BLaER1 (cell line): ENCODE measurements around the gene ARPC1A.
A peak's percentile ranks its signal among the peaks of the same experiment; 100 is the strongest.

Experiments
- H3K27ac ChIP-seq: shearing (Covaris generic); formaldehyde crosslinking; 2 replicates; pipeline ENCODE4 v1.8.1; 2022
- H3K27me3 ChIP-seq: shearing (Covaris generic); formaldehyde crosslinking; 2 replicates; pipeline ENCODE4 v1.8.1; 2022
- H3K36me3 ChIP-seq: shearing (Covaris generic); formaldehyde crosslinking; 2 replicates; pipeline ENCODE4 v1.8.1; 2022
- H3K4me1 ChIP-seq: shearing (Covaris generic); formaldehyde crosslinking; 2 replicates; pipeline ENCODE4 v1.8.1; 2022
- H3K4me2 ChIP-seq: shearing (Covaris generic); formaldehyde crosslinking; 2 replicates; pipeline ENCODE4 v1.8.1; 2022
- H3K4me3 ChIP-seq: shearing (Covaris generic); formaldehyde crosslinking; 2 replicates; pipeline ENCODE4 v1.8.1; 2022
- H3K9ac ChIP-seq: shearing (Covaris generic); formaldehyde crosslinking; 2 replicates; pipeline ENCODE4 v1.8.1; 2022
- H3K9me3 ChIP-seq: shearing (Covaris generic); formaldehyde crosslinking; 2 replicates; pipeline ENCODE4 v1.8.1; 2022
- H4K20me1 ChIP-seq: shearing (Covaris generic); formaldehyde crosslinking; 2 replicates; pipeline ENCODE4 v1.8.1; 2022
- Cebpa-rat ChIP-seq: shearing (Covaris generic); IDR thresholded peaks from 2 replicates; pipeline ENCODE4 v1.8.1; 2022

The ARPC1A gene

DNA sequence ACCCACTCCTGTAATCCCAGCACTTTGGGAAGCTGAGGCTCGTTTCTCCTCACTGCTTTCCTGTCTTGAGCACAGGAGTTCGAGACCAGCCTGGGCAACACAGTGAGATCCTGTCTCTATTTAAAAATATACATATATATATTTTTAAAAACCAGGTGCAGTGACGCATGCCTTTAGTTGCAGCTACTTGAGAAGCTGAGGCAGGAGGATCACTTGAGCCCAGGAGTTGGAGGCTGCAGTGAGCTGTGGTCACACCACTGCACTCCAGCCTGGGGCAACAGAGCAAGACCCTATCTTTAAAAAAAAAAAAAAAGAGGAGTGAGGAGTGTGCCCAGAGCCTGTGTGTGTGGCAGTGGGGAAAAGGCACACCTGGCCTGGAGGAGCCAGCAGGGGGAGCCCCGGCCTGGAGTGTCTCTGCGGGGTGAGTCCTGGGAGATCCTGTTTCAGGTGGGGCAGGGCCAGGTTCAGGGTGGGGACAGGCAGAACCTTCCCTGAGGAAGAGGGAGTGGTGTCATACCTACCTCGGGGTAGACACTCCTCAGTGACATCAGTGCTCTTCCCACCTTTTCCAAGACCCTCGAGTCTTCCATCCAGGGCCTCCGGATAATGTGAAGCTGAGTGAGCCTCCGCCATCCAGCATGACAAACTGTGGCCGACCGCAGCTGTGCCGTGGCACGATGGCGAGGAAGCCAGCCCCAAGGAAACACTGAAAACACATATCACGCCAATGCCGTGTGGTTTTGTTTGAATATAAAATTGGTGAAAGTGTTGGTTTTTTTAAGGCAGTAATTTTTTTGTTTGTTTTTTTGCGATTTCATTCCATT is 39.8 kb downstream of the ARPC1A start:
- no peaks in the 10 kb centered on the region for H3K9me3 ChIP-seq
- no peak overlapping the region for H3K27ac ChIP-seq
- TF ChIP-seq Cebpa-rat, result no peak
- peaks cover 19% of the 10 kb centered on the region; the same call in 1 of the 2 replicates for H4K20me1 ChIP-seq
- peaks cover 88% of the 10 kb centered on the region for H3K36me3 ChIP-seq
- H3K9ac ChIP-seq, result no peak overlapping the region
- no peak overlapping the region for H3K4me3 ChIP-seq
- H3K27me3 ChIP-seq, result no peaks in the 10 kb centered on the region
- peaks cover 6% of the 10 kb centered on the region; the same call in 1 of the 2 replicates for H3K4me1 ChIP-seq
- no peak overlapping the region for H3K4me2 ChIP-seq

DNA sequence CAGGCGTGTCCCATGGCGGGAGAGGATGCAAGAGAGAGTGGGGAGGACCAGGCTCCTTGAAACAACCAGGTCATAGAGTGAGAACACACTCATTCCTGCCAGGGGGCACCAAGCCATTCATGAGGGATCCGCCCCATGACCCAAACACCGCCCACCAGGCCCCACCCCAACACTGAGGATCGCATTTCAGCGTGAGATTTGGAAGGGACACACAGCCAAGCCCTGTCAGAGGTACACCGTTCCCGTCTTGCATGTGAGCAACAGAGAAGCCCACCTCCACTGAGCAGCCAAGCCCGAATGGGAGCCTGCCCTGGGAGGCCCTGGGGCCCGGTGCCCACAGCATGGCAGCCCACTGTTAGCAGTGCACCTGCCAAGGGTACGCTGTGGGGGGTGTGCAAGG is 40.9 kb downstream of the ARPC1A start:
- no peak overlapping the region for H3K4me3 ChIP-seq
- H3K27me3 ChIP-seq, result no peaks in the 10 kb centered on the region
- H3K4me1 ChIP-seq, result no peaks in the 10 kb centered on the region
- 0 out of 2 replicates have a peak, but pooled peaks cover 8% of the 10 kb centered on the region for H4K20me1 ChIP-seq
- H3K27ac ChIP-seq, result no peak overlapping the region
- H3K9me3 ChIP-seq, result no peaks in the 10 kb centered on the region
- peaks cover 77% of the 10 kb centered on the region for H3K36me3 ChIP-seq
- TF ChIP-seq Cebpa-rat, result no peak
- H3K9ac ChIP-seq, result no peak overlapping the region
- H3K4me2 ChIP-seq, result no peak overlapping the region

DNA sequence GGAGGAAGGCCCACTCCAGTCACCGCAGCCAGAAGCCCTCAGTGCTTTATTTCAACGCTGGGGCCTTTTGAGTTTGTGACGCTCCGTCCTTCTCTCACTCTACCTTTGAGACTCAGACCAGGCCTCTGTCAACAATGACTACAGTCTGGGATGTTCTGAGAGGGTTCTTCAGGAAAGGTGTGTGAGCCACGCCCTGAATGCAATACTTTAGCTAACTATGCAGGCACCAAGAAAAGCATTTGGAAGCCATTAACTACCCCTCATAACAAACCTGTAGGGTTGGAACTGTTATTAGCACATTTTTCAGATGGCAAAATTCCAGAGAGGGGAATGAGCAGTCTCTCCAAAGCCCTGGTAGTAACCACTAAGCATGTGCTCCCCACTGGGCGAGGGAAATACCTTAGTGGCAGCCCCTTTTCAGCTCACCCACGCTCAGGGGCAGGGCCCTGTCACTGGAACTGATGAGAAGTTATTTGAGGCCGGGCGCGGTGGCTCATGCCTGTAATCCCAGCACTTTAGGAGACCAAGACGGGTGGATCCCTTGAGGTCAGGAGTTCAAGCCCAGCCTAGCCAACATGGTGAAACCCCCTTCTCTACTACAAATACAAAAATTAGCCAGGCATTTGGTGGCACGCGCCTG is 43.2 kb downstream of the ARPC1A start:
- peaks cover 55% of the 10 kb centered on the region for H3K36me3 ChIP-seq
- no peak overlapping the region for H3K4me2 ChIP-seq
- peaks cover 2% of the 10 kb centered on the region; the same call in 1 of the 2 replicates for H3K4me1 ChIP-seq
- no peak for TF ChIP-seq Cebpa-rat
- 0 out of 2 replicates have a peak, but pooled peaks cover 5% of the 10 kb centered on the region for H4K20me1 ChIP-seq
- no peak overlapping the region for H3K27ac ChIP-seq
- no peak overlapping the region for H3K9ac ChIP-seq
- no peak overlapping the region for H3K4me3 ChIP-seq
- no peaks in the 10 kb centered on the region for H3K27me3 ChIP-seq
- no peaks in the 10 kb centered on the region for H3K9me3 ChIP-seq

DNA sequence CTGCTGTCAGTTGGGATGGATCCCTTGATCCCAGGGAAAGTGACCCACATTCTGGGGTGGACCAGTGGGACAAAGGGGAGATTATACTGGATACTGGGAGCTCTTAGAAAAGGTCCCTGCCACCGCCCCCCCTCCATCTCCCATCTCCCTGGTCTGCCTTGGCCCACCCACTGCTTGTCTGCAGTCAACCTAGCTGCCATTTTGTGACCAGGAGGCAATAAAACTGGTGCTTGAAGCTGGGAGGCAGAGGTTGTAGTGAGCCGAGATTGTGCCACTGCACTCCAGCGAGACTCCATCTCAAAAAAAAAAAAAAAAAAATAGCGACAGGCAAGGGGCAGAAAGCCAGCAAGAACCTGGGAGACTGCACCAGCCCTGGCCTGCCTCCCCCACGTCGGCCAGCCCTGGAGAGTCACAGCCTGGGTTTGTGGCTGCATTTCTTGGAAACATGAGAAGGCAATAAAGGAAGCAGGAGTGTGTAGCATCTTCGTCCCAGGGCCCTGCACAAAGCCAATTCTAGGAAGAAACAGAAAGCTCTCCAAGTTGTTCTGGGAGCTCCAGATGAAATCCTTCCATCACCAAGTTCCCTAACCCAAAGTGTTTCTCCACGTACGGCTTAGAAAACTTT is 44.2 kb downstream of the ARPC1A start:
- no peak overlapping the region for H3K4me2 ChIP-seq
- no peak overlapping the region for H3K27ac ChIP-seq
- H3K4me3 ChIP-seq, result no peak overlapping the region
- H3K9me3 ChIP-seq, result no peaks in the 10 kb centered on the region
- H3K36me3 ChIP-seq, result peaks cover 45% of the 10 kb centered on the region
- H3K27me3 ChIP-seq, result no peaks in the 10 kb centered on the region
- peaks cover 4% of the 10 kb centered on the region; the same call in 1 of the 2 replicates for H3K4me1 ChIP-seq
- 0 out of 2 replicates have a peak, but pooled peaks cover 3% of the 10 kb centered on the region for H4K20me1 ChIP-seq
- no peak overlapping the region for H3K9ac ChIP-seq
- no peak for TF ChIP-seq Cebpa-rat

DNA sequence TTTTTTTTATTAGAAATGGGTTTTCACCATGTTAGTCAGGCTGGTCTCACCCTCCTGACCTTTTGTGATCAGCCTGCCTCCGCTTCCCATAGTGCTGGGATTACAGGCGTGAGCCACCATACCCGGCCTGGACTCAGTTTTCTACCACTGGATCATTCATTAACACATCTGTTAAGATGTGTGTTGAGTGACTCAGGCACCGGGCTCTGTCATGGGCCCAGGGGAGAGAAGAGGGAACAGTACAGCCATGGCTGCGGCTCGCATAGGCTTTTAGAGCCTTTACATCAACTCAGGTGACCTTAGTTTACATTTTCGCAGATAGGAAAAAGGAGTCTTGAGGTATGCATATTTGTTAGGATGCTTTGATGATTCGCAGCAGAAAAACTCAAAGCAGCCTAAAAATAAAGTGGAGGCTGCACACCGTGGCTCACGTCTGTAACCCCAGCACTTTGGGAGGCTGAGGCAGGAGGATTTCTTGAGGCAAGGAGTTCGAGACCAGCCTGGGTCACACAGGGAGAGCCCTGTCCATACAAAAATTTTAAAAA is 45.8 kb downstream of the ARPC1A start:
- Histone ChIP-seq H3K9me3 (no peaks in the 10 kb centered on the region), H3K4me2 (no peak overlapping the region), H3K4me1 (peaks cover 15% of the 10 kb centered on the region), H3K27me3 (no peaks in the 10 kb centered on the region), H3K27ac (no peak overlapping the region), H4K20me1 (peaks cover 12% of the 10 kb centered on the region), H3K4me3 (no peak overlapping the region), H3K9ac (no peak overlapping the region; the same call in 1 of the 2 replicates), H3K36me3 (peaks cover 29% of the 10 kb centered on the region)
- no peak for TF ChIP-seq Cebpa-rat

DNA sequence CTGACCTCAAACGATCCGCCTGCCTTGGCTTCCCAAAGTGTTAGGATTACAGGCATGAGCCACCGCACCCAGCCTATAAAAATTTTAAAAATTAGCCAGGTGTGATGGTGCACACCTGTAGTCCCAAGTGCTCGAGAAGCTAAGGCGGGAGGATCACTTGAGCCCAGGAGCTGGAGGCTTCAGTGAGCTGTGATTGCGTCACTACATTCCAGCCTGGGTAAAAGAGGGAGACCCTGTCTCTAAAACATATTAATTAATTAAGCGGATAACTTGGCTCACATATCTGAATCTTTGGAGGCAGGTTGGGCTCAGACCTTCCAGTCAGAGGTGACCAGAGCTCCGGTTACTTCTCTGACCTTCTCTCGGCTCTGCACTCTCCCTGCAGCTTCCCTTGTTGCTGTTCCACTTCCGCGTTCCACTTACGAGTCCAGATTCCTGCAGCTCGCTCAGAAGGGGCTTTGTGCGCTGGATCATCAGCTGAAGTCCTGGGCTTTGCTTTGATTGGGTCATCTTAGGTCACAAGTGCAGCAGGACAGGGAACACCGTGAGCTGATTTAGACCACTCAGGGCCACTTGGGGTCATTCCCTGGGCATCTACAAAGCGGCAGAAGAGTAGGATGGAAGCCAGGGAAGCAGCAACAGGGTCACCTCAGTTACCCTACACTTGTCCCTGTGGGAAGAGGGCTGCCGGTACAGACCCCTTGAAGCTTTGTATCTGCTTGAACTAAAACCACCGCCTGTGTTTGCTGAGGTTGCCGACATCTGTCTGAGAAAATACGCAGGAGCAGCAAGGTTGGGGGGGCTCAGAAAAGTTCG is 46.8 kb downstream of the ARPC1A start:
- TF ChIP-seq Cebpa-rat, result 0 out of 2 replicates have a peak, but pooled peaks have one; percentile 17
- Histone ChIP-seq H3K36me3 (peaks cover 29% of the 10 kb centered on the region), H3K27ac (no peak overlapping the region), H4K20me1 (peaks cover 23% of the 10 kb centered on the region), H3K9ac (no peak overlapping the region), H3K4me3 (no peak overlapping the region), H3K9me3 (no peaks in the 10 kb centered on the region), H3K4me2 (no peak overlapping the region), H3K4me1 (peaks cover 20% of the 10 kb centered on the region), H3K27me3 (no peaks in the 10 kb centered on the region)

DNA sequence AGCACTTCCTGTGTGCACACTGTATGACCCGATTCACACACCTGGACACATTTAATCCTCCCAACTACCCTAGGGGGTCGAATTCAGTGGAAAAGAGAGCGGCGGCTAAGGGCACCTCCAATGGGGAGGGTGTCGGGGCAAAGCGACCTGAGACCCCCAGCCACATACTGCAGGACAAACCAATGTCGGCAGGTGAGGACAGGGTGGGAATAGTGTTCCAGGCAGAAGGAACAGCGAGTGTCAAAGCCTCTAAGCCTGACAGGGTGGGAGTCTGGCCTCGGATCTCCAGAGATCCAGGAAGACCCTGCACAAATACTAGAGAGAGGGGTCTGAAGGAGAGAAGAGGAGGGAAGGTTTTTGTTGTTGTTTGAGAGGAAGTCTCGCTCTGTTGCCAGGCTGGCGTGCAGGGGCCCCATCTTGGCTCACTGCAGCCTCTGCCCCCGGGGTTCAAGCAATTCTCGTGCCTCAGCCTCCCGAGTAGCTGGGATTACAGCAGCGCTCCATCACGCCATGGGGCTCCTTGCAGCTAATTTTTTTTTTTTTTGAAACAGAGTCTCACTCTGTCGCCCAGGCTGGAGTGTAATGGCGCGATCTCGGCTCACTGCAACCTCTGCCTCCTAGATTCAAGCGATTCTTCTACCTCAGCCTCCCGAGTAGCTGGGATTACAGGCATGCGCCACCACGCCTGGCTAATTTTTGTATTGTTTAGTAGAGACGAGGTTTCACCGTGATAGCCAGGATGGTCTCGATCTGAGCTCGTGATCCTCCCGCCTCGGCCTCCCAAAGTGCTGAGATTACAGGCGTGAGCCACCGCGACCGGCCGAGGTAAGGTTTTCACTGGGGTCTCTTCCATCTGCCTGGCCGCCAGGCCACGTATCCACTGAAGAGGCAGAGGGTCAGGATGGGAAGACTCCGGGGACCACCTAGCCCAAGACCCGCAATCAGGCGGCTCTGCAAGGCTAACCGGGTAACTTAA is 47.7 kb downstream of the ARPC1A start:
- Histone ChIP-seq H3K9me3 (no peaks in the 10 kb centered on the region), H3K27ac (no peak overlapping the region), H4K20me1 (peaks cover 32% of the 10 kb centered on the region), H3K4me3 (peak overlapping the region; percentile 82), H3K4me2 (peak overlapping the region; percentile 74), H3K4me1 (peaks cover 20% of the 10 kb centered on the region), H3K9ac (peak overlapping the region; percentile 78; the same call in 1 of the 2 replicates), H3K36me3 (peaks cover 33% of the 10 kb centered on the region), H3K27me3 (no peaks in the 10 kb centered on the region)
- no peak for TF ChIP-seq Cebpa-rat
